HuH-7 (cell line): ENCODE measurements around the gene SNX27.
"Not testable (repeated sequence)": the region's sequence is repeated elsewhere in the genome, so short reads cannot be mapped to it uniquely, and the experiment has no call there.

Experiments
- DNase-seq: peaks from one replicate; pipeline ENCODE4 v3.0.0; 2011; ENCODE audit warnings: low spot score

Gene SNX27

GRCh38 chr1:151604291-151604690, 7.6 kb upstream of the SNX27 start:
- no peak for DNase-seq

GRCh38 chr1:151606384-151606783, 5.5 kb upstream of the SNX27 start:
- no peak for DNase-seq

- DNase-seq, result no peak
Measured at GRCh38 chr1:151606857-151607256, 5.0 kb upstream of the SNX27 start.

- DNase-seq, result no peak
Measured at GRCh38 chr1:151610142-151610541, 1.7 kb upstream of the SNX27 start.

- no peak for DNase-seq
Measured at GRCh38 chr1:151611288-151611790, 511 bp upstream of the SNX27 start.

GRCh38 chr1:151612501-151613281, 841 bp downstream of the SNX27 start:
- DNase-seq, result no peak

GRCh38 chr1:151613282-151613780, 1.5 kb downstream of the SNX27 start:
- no peak for DNase-seq

GRCh38 chr1:151615711-151616504, 4.1 kb downstream of the SNX27 start:
- DNase-seq, result no peak

GRCh38 chr1:151616505-151616849, 4.6 kb downstream of the SNX27 start:
- DNase-seq, result no peak

GRCh38 chr1:151618003-151618402, 6.2 kb downstream of the SNX27 start:
- DNase-seq, result no peak

- DNase-seq, result no peak
Measured at GRCh38 chr1:151618470-151618869, 6.6 kb downstream of the SNX27 start.

GRCh38 chr1:151618996-151619395, 7.1 kb downstream of the SNX27 start:
- DNase-seq, result not testable (repeated sequence)

GRCh38 chr1:151619489-151620093, 7.7 kb downstream of the SNX27 start:
- DNase-seq, result no peak

GRCh38 chr1:151620286-151620685, 8.4 kb downstream of the SNX27 start:
- no peak for DNase-seq

GRCh38 chr1:151621351-151621750, 9.5 kb downstream of the SNX27 start:
- DNase-seq, result no peak

- DNase-seq, result no peak
Measured at GRCh38 chr1:151624783-151625182, 12.9 kb downstream of the SNX27 start.

GRCh38 chr1:151626740-151627334, 15.0 kb downstream of the SNX27 start:
- DNase-seq, result no peak

- DNase-seq, result no peak
Measured at GRCh38 chr1:151629278-151629677, 17.4 kb downstream of the SNX27 start.

GRCh38 chr1:151635479-151636072, 23.7 kb downstream of the SNX27 start:
- DNase-seq, result no peak

GRCh38 chr1:151638074-151638775, 26.4 kb downstream of the SNX27 start:
- no peak for DNase-seq

GRCh38 chr1:151638812-151639211, 27.0 kb downstream of the SNX27 start:
- no peak for DNase-seq
